HCT116 (cell line): ENCODE results near the gene MDM4.

Source experiments
- CTCF ChIP-seq, 3 experiments: fragments of 200-600 bp in 1 of 3; sonication (generic) in 1 of 3; IDR thresholded peaks in 2 of 3; conservative IDR thresholded peaks in 1 of 3; 2 replicates each; pipeline ENCODE4 v1.5.1; 2012 to 2017; ENCODE audit warnings: low read depth in 2 of 3, low read length in 2 of 3, antibody characterized with exemption in 1 of 3, borderline replicate concordance in 1 of 3, control low read depth in 1 of 3, mild to moderate bottlenecking in 1 of 3, mixed read lengths in 1 of 3, mixed run types in 1 of 3, moderate library complexity in 1 of 3; ENCODE audit not compliant: insufficient read depth in 1 of 3
- EGR1 ChIP-seq: IDR thresholded peaks from 2 replicates; pipeline ENCODE4 v1.6.1; 2012; ENCODE audit warnings: low read depth
- ELF1 ChIP-seq: IDR thresholded peaks from 2 replicates; pipeline ENCODE4 v1.6.1; 2012; ENCODE audit warnings: low read depth, borderline replicate concordance
- POLR2A ChIP-seq: IDR thresholded peaks from 2 replicates; pipeline ENCODE4 v1.7.0; 2011; ENCODE audit warnings: borderline replicate concordance; ENCODE audit not compliant: insufficient read depth, insufficient read length; ENCODE audit errors: extremely low read depth
- RAD21 ChIP-seq: IDR thresholded peaks from 2 replicates; pipeline ENCODE4 v1.6.1; 2012; ENCODE audit warnings: low read depth, mild to moderate bottlenecking
- SIN3A ChIP-seq: IDR thresholded peaks from 2 replicates; pipeline ENCODE4 v1.6.1; 2012; ENCODE audit warnings: low read depth
- YY1 ChIP-seq: IDR thresholded peaks from 2 replicates; pipeline ENCODE4 v1.6.1; 2011; ENCODE audit warnings: low read length, low read depth, moderate library complexity, mild to moderate bottlenecking; ENCODE audit not compliant: insufficient replicate concordance; ENCODE audit errors: extremely low read depth
- ZNF274 ChIP-seq: fragments of 200-500 bp; sonication (Bioruptor generic); IDR thresholded peaks from 2 replicates; pipeline ENCODE4 v1.6.1; 2014; ENCODE audit warnings: mild to moderate bottlenecking, low read depth, low read length, inconsistent platforms
- TF ChIP-seq, protein P1 (sequence below): IDR thresholded peaks from 2 replicates; pipeline ENCODE4 v1.6.1; 2012

- TF ChIP-seq ELF1 = no peak
- TF ChIP-seq CTCF (IDR thresholded peaks at IDR 0.05 in 2 of 3, conservative IDR thresholded peaks at IDR 0.05 in 1 of 3; ENCODE audit: borderline replicate concordance in 1 of 3, insufficient read depth in 1 of 3, low read depth in 2 of 3, low read length in 2 of 3) = no peak
- TF ChIP-seq EGR1 = no peak
- no peak for TF ChIP-seq SIN3A
- TF ChIP-seq YY1 = no peak
- TF ChIP-seq POLR2A = no peak
- TF ChIP-seq, protein P1, sequence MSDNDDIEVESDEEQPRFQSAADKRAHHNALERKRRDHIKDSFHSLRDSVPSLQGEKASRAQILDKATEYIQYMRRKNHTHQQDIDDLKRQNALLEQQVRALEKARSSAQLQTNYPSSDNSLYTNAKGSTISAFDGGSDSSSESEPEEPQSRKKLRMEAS = no peak
- TF ChIP-seq ZNF274 = no peak
- TF ChIP-seq RAD21 = no peak
Measured at GRCh38 chr1:204550926-204551325, 34.7 kb downstream of the MDM4 start.
